K562 (cell line): ENCODE measurements around the gene MGRN1. TPM values are rescaled to one million over a fixed set of nuclear protein-coding genes. Genes with fewer than 3 reads are reported as not detected.

ENCODE experiments used
- ATF1 ChIP-seq, 2 experiments: fragments of 450-650 bp in 1 of 2; IDR thresholded peaks; 2 replicates each; pipeline ENCODE4 v1.6.1; 2016; ENCODE audit warnings: missing compliant biosample characterization in 1 of 2, missing genetic modification characterization in 1 of 2
- BRD9 ChIP-seq: fragments of 450-650 bp; IDR thresholded peaks from 2 replicates; pipeline ENCODE4 v1.6.1; 2018; ENCODE audit warnings: low read depth; ENCODE audit not compliant: partially characterized antibody
- DMBX1 ChIP-seq: fragments of 250-450 bp; sonication (Bioruptor Pico); IDR thresholded peaks from 2 replicates; pipeline ENCODE4 v1.8.0; 2022; ENCODE audit warnings: inconsistent platforms, mild to moderate bottlenecking, moderate library complexity, borderline replicate concordance
- ETS2 ChIP-seq: IDR thresholded peaks from 2 replicates; pipeline ENCODE4 v1.6.1; 2016; ENCODE audit warnings: borderline replicate concordance, missing genetic modification characterization, mild to moderate bottlenecking, moderate library complexity, missing compliant biosample characterization; ENCODE audit not compliant: poor library complexity, severe bottlenecking
- GTF2E2 ChIP-seq: fragments of 200-800 bp; sonication (Bioruptor generic); IDR thresholded peaks from 2 replicates; pipeline ENCODE4 v1.6.1; 2016; ENCODE audit warnings: missing genetic modification characterization, missing compliant biosample characterization
- HINFP ChIP-seq: fragments of 450-650 bp; conservative IDR thresholded peaks from 2 replicates; pipeline ENCODE4 v1.6.1; 2016; ENCODE audit warnings: missing genetic modification characterization, low read depth, mild to moderate bottlenecking, control low read depth, missing compliant biosample characterization
- L3MBTL2 ChIP-seq: fragments of 450-650 bp; IDR thresholded peaks from 2 replicates; pipeline ENCODE4 v1.6.1; 2016; ENCODE audit warnings: mild to moderate bottlenecking, moderate library complexity
- MNT ChIP-seq, 2 experiments: fragments of 450-650 bp; conservative IDR thresholded peaks; 2 replicates each; pipeline ENCODE4 v1.6.1; 2017; ENCODE audit warnings: mild to moderate bottlenecking in 2 of 2, moderate library complexity in 2 of 2
- MXD1 ChIP-seq: fragments of 250-450 bp; sonication (Bioruptor Pico); IDR thresholded peaks from 2 replicates; pipeline ENCODE4 v1.8.0; 2021; ENCODE audit warnings: borderline replicate concordance, mild to moderate bottlenecking, moderate library complexity; ENCODE audit not compliant: poor library complexity, severe bottlenecking
- NFE2L1 ChIP-seq: fragments of 450-650 bp; IDR thresholded peaks from 2 replicates; pipeline ENCODE4 v1.6.1; 2016; ENCODE audit warnings: missing genetic modification characterization, low read depth, mild to moderate bottlenecking, missing compliant biosample characterization, moderate library complexity, borderline replicate concordance
- NR2C2 ChIP-seq, 2 experiments: fragments of 200-800 bp in 1 of 2; sonication (Bioruptor generic) in 1 of 2; sonication (generic) in 1 of 2; formaldehyde crosslinking in 1 of 2; IDR thresholded peaks; 2 replicates each; pipeline versions ENCODE4 v1.6.1 to v1.8.0; 2016 to 2022; ENCODE audit warnings: mild to moderate bottlenecking in 1 of 2, missing compliant biosample characterization in 1 of 2, missing genetic modification characterization in 1 of 2, missing genetic modification reagents in 1 of 2
- NR2F6 ChIP-seq: fragments of 450-650 bp; formaldehyde crosslinking; IDR thresholded peaks from 2 replicates; pipeline ENCODE4 v1.4.0; 2020; ENCODE audit warnings: mild to moderate bottlenecking
- POLR2A ChIP-seq: fragments of 450-650 bp; conservative IDR thresholded peaks from 2 replicates; pipeline ENCODE4 v1.6.1; 2016
- POU5F1 ChIP-seq: fragments of 150-350 bp; IDR thresholded peaks from 2 replicates; pipeline ENCODE4 v1.6.1; 2014; ENCODE audit warnings: borderline replicate concordance, low read length, low read depth, mild to moderate bottlenecking; ENCODE audit not compliant: partially characterized antibody
- RBFOX2 ChIP-seq: fragments of 200-400 bp; formaldehyde crosslinking; IDR thresholded peaks from 2 replicates; pipeline ENCODE4 v1.6.1; 2017; ENCODE audit warnings: low read depth, mild to moderate bottlenecking, low read length, moderate library complexity
- RBM39 ChIP-seq: fragments of 200-400 bp; formaldehyde crosslinking; optimal IDR thresholded peaks from 2 replicates; pipeline ENCODE3; 2018; ENCODE audit warnings: low read depth, low read length
- RFX1 ChIP-seq: fragments of 450-650 bp; IDR thresholded peaks from 2 replicates; pipeline ENCODE4 v1.6.1; 2016; ENCODE audit warnings: mild to moderate bottlenecking, moderate library complexity
- RUNX1 ChIP-seq: sonication (generic); IDR thresholded peaks from 2 replicates; pipeline ENCODE4 v1.6.1; 2016; ENCODE audit warnings: antibody characterized with exemption, low read depth
- STAT6 ChIP-seq: sonication (generic); formaldehyde crosslinking; IDR thresholded peaks from 2 replicates; pipeline ENCODE4 v1.8.1; 2023; ENCODE audit warnings: mild to moderate bottlenecking, missing genetic modification reagents
- ZFPM2 ChIP-seq: fragments of 250-450 bp; sonication (Bioruptor Pico); IDR thresholded peaks from 2 replicates; pipeline ENCODE4 v1.5.1; 2022; ENCODE audit warnings: mild to moderate bottlenecking
- ZNF354B ChIP-seq: fragments of 250-450 bp; sonication (Bioruptor Pico); IDR thresholded peaks from 2 replicates; pipeline ENCODE4 v1.4.0; 2020
- ZNF583 ChIP-seq: fragments of 250-450 bp; sonication (Bioruptor Pico); IDR thresholded peaks from 2 replicates; pipeline ENCODE4 v1.4.0; 2020
- polyA plus RNA-seq, 8 experiments: library from polyadenylated mRNA; depleted of rRNA in 4 of 8; stranded (reverse) in 5 of 8; unstranded in 3 of 8; fragments of >200 nt; fragmentation: Nextera tagmentation in 2 of 8; fragmentation: Illumina TruSeq in 1 of 8; extraction: Ambion mirVana in 2 of 8; extraction: Trizol in 1 of 8; gene quantifications; 2 replicates each; pipeline versions ENCODE4 v1.2.1 to v1.2.3, GENCODE V29; 2011 to 2014; ENCODE audit warnings: inconsistent platforms in 1 of 8, missing spikeins in 1 of 8
- total RNA-seq, 7 experiments: library from RNA; depleted of rRNA in 6 of 7; stranded (reverse); fragments of >200 nt in 6 of 7; fragmentation: Illumina TruSeq in 2 of 7; extraction: Trizol in 2 of 7; gene quantifications; 2 replicates each; pipeline versions ENCODE4 v1.2.1 to v1.2.3, GENCODE V29; 2011 to 2021; ENCODE audit warnings: low replicate concordance in 1 of 7

MGRN1 gene
- total and polyA plus RNA-seq, 9 of the 15 experiments (the other 6 are each of a cell fraction or from before 2014, with no cell fraction given) = 0.15 to 37.9 (median 6.0) TPM

GRCh38 chr16:4624827-4625559, 367 bp downstream of the MGRN1 start (continued):
- TF ChIP-seq STAT6 (CRISPR knock-in tag) = no peak
- TF ChIP-seq NR2C2 (CRISPR knock-in tag; IDR thresholded peaks at IDR 0.05) = no peak
- TF ChIP-seq NR2C2 (tag; IDR thresholded peaks at IDR 0.05) = peak; percentile 83
- TF ChIP-seq MXD1 = no peak
- TF ChIP-seq HINFP = no peak
- TF ChIP-seq MNT (conservative IDR thresholded peaks at IDR 0.05) = 0 out of 4 replicates have a peak, but pooled peaks of 1 of the 2 experiments have one; percentile 3
- no peak for TF ChIP-seq BRD9
- TF ChIP-seq RBM39 = no peak
- no peak for TF ChIP-seq NR2F6 (CRISPR knock-in tag)
- peak; percentile 79 for TF ChIP-seq POLR2A
- TF ChIP-seq L3MBTL2 = no peak
- TF ChIP-seq ETS2 = no peak
- TF ChIP-seq RUNX1 = no peak
- no peak for TF ChIP-seq RFX1
- TF ChIP-seq ZNF583 = 0 out of 2 replicates have a peak, but pooled peaks have one; percentile 52
- TF ChIP-seq ATF1 (CRISPR knock-in tag; IDR thresholded peaks at IDR 0.05) = no peak
- TF ChIP-seq ATF1 (tag; IDR thresholded peaks at IDR 0.05) = peak; percentile 90
- no peak for TF ChIP-seq GTF2E2 (tag)
- TF ChIP-seq ZFPM2 (CRISPR knock-in tag) = no peak
- TF ChIP-seq ZNF354B (CRISPR knock-in tag) = no peak
- TF ChIP-seq NFE2L1 (tag) = no peak
- no peak for TF ChIP-seq DMBX1
- TF ChIP-seq POU5F1 = no peak
- peak; percentile 87 for TF ChIP-seq RBFOX2
